Middle frontal gyrus (tissue), 1 donor: ENCODE results near the gene OLFM1.
"Not testable (repeated sequence)": the region's sequence is repeated elsewhere in the genome, so short reads cannot be mapped to it uniquely, and the experiment has no call there.

ENCODE experiments used
- DNase-seq: peaks from one replicate; pipeline ENCODE4 v3.0.0-alpha.2; 2015; ENCODE audit warnings: low spot score; ENCODE audit errors: extremely low spot score

Gene OLFM1

DNA sequence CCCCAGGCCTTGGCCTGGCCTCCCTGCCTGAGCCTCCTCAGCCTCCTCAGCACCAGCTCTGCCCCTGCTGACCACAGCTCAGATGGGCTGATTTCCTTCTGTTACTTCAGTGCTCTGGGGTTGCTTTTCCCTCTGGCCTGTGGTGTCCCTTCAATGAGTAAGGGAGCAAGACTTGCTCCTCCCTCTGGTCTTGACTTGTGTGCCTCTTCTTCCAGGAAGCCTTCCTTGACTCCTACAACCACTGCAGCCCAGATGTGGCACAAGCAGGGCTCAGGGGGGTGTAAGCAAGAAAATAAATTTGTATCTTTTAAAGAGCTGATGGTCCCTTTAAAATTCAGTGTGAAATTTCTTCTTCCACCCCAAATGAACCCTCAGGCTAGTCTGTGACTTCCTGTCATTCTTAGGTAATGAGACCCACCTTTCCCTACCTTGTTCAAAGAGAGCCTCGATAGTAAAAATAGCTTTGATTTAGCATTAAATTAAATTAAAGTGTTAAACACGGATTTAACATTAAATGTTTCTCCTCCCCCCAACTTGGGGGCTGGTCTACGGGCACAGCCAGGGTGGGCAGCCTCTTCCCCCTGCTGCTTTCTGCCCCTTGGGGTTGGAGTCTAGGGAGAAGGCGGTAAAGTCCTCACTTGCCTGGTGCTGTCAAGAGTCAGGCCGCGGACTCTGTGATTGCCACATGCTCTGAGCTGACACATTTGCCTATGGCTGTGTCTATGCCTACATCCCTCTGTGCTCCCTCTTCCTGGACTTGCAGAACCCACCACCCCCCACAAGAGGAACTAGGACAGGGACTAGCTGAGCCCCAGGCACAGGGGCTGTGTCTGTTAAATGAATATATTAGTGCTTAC is 64.5 kb downstream of the OLFM1 start:
- no peak for DNase-seq

DNA sequence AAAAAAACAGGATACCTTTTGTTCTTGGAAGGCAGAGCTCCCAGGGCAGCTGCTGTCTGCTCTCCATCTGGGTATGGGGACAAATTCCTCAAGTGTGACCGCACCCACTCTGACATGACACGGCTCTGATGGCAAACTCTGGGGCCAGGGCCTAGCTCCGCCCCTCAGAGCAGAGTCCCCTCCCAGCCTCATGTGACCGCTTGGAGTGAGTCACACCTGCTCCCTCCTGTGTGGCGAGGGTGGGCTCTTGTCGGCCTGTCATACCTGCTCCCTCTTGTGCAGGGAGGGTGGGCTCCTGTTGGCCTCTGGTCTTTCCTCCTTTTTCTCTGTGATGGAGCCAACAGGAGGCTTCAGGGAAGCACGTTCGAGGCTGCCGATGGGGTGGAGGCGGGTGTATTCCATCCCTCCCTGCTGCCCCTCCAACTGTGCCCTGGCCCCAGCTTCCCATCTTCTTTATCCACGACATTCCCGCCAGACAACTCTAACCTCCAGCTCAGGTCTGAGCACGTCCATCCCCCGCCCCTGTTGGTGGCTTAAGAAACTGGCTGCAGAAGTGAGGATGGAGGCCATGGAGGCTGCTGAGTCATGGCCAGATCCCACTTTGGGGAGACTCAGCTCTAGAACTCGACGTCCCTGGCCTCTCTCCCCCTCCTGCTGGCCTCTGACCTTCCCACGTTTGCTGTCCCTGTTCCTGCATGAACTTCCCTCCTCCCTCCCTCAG is 65.3 kb downstream of the OLFM1 start:
- DNase-seq: no peak

GRCh38 chr9:135154050-135154615 is 66.7 kb downstream of the OLFM1 start:
- DNase-seq: no peak

DNA sequence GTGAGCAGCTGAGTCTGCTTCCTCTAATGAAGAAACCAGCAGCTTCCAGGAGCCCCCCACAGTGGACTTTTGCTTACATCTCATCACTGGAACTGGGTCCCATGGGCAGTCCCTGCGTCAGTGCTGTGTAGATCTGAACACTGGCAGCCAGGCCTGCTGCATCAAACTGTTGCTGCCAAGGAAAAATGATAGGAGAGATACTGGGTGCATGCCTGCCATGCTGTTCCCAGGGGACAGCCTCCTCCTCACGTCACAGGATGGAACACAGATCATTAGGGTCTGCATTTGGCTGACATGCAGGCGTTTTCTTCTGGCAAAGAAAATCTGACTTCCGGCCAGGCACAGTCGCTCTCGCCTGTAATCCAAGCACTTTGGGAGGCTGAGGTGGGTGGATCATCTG is 67.9 kb downstream of the OLFM1 start:
- no peak for DNase-seq

GRCh38 chr9:135156525-135157510 is 69.3 kb downstream of the OLFM1 start:
- DNase-seq: no peak

- DNase-seq: no peak
Measured at GRCh38 chr9:135157856-135158563, 70.5 kb downstream of the OLFM1 start.

DNA sequence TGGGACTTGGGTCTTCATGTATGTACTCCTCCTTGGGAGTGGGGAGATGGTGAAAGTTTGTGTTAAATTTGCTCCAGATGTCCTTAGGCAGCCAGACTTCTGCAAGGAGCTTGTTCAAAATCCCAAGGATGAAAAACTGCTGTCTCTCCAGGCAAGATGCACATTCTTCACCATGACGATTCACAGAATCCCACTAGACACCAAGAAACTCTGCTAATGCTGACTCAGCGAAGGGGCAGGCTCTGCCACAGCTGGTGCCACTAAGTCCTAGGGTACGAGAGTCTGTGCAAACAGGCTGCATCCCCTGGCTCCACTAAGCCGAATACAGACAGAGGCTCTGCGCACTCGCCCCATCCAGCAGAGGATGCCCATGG is 71.1 kb downstream of the OLFM1 start:
- no peak for DNase-seq

DNA sequence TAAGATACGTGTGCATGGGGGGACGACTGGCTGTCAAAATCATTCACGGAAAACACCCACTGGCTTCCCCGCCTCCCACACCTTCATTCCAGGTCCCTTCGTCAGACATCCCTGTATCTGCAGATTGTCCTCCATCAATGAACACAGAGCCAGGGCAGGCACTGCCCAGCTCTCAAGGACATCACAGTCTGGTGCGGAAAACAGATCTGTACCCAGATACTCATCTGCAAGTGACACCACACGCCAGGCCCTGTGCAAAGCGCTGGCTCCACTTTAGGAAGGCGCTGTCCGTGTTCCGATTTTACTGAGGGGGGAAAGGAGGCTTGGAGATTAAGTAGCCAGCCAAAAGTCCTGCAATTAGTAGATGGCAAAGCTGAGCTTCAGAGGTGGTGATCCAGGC is 72.3 kb downstream of the OLFM1 start:
- DNase-seq: no peak

GRCh38 chr9:135160862-135161261 is 73.4 kb downstream of the OLFM1 start:
- no peak for DNase-seq

GRCh38 chr9:135162599-135162998 is 75.1 kb downstream of the OLFM1 start:
- not testable (repeated sequence) for DNase-seq

GRCh38 chr9:135163023-135163780 is 75.7 kb downstream of the OLFM1 start:
- no peak for DNase-seq

GRCh38 chr9:135164036-135164435 is 76.6 kb downstream of the OLFM1 start:
- DNase-seq: no peak

DNA sequence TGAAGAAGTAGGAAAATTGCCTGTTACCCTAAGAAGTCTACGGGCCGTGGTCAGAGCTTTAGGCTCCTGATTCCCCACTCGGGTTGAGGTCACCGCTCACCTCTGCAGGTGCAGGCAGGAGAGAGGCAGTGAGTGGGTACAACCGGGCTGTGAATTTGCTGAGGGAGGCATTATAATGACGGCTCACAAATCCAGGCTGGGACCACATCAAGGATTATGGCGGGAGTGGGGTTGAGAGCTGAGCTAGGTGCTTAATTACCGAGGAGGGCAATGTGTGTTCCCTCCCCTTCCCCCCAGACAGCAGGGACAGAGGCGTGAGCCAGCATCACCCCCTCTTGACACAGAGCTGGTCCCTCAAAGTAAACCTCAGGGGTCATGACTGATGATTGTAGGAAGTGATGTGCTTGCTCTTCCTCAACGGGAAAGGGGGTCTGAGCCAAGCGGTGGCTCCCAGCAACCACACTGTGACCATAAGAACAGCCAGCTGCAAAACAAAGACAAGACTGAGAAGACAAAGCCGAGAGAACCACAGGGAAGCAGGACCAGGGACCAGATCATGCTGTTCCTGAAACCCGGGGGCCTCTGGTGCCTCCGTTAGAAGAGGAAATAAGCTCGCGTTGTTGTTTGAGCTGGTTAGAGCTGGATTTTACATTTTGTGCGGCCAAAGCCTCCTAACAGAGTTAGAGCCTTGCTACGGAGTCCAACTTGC is 77.7 kb downstream of the OLFM1 start:
- no peak for DNase-seq

DNA sequence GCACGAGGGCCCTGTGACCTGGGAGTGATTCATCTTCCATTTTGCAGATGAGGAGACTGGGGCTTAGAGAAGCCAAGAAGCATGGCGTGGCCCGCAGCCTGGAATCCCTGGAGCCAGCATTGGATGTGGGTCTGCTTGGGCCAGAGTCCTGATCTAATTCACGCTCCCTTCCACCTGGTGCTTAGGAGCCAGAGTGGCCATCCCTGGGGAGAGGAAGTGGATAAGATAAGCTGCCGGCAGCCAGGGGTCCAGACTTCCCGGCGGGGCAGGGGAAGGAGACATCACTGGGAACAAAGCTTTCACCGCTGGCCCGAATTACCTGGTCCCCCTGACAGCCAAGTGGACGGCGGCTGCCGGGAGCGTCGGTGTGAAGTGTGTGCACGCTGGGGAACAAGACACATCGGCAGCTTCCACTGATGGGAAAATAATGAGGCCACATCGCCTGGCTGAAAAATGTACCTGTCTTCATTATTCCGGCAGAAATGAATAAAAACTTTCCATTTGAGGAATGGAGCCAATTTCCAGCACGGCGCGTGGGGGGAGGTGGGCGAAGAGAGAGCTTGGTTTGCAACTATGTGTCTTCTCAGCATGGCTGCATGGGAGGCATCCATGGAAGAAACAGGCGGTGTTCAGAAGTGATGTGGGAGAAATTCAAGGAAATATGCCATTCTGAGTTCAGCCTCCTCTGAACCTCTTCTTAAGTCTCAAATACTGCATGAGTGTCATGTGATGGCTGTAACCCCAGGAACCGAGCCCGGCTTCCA is 78.5 kb downstream of the OLFM1 start:
- DNase-seq: peak; percentile 20

- no peak for DNase-seq
Measured at GRCh38 chr9:135166565-135166964, 79.1 kb downstream of the OLFM1 start.

DNA sequence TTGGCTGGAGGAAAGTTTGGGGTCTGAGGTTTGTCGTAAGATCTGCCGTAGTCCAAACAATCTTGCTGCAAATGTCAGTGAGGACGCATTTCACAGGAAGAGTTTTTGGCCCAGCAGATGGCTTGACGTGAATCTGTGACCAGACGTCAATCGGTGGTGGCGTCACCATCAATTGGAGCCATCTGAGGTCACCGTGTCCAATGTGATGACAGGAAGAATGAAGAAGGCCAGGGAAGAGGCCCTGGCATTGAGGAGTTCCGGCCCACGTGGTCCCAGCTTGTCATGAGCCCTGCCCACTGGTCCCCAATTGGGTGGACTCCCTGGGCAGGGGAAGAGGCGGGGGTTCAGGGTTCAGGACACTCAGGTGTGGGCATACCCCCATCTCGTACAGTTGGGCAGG is 79.9 kb downstream of the OLFM1 start:
- peak; percentile 19 for DNase-seq

- no peak for DNase-seq
Measured at GRCh38 chr9:135167849-135168655, 80.6 kb downstream of the OLFM1 start.
